B cell (primary cell): Measurements from ENCODE around the gene ATXN1.

Experiments used
- CTCF ChIP-seq: fragments of 200-600 bp; IDR thresholded peaks from one replicate; pipeline ENCODE4 v1.8.0; 2022; ENCODE audit warnings: antibody characterized with exemption, mild to moderate bottlenecking
- EZH2 ChIP-seq: IDR thresholded peaks from 2 replicates; pipeline ENCODE4 v1.6.1; 2012; ENCODE audit warnings: borderline replicate concordance, low read depth, mild to moderate bottlenecking, moderate library complexity, low read length; ENCODE audit not compliant: insufficient read depth, poor library complexity, severe bottlenecking

DNA sequence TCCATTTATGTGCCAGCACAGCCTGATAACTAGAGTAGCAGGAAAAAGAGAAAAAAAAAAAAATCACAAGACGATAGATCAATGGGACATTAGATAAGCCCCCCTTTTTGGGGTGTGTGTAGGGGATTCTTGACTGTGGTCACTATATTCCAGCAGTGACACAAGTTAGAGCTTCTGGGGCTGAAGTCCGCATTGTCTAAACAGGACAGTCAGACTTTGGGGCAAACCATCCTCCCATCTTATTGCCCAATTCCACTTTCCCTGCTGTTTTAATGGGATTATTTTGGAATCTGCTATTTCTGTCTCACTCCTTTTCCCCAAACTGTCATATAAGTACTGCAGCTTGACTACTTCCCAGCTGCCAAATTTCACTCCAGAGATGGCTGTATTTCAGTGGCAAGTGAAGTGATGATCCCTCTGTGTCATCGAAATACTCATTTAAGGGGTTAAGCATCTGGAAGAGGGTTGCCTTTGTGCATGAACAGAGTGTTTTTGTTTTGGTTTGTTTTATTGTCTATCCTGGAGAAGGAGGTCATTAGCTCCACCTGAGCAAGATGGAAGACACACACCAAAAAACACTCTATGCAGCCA, 182.5 kb downstream of the ATXN1 start:
- TF ChIP-seq EZH2 (no peak), CTCF (no peak)
